Panc1 (cell line): Measurements from ENCODE around the gene GJB6. TPM values are rescaled to one million over a fixed set of nuclear protein-coding genes. Genes with fewer than 3 reads are reported as not detected.

Experiments
- ATAC-seq: fragments of 200-7000 bp; cut with Tn5 transposase; 2 replicates; pipeline ENCODE4 v1.9.1; 2020; ENCODE audit warnings: mild to moderate bottlenecking, moderate library complexity
- BruUV-seq: library from RNA; stranded (reverse); fragments of 400-500 nt; replicated peaks from 2 replicates; lab custom pipeline; 2021; lab: Mats Ljungman, UMichigan
- CTCF ChIA-PET: fragments of 300-600 bp; sonication (Branson Sonifier 250); formaldehyde crosslinking; loops from one replicate; lab custom pipeline; 2022; ENCODE audit warnings: antibody characterized with exemption; lab: Charles Lee
- POLR2A ChIA-PET: fragments of 300-600 bp; sonication (Branson Sonifier 250); formaldehyde crosslinking; loops from one replicate; lab custom pipeline; 2022; ENCODE audit warnings: antibody characterized with exemption; lab: Charles Lee
- DNase-seq: peaks from one replicate; pipeline ENCODE4 v3.0.0-alpha.2; 2010; ENCODE audit warnings: low read depth, low spot score
- H3K27ac ChIP-seq: 2 replicates; pipeline ENCODE4 v1.5.1; 2011; ENCODE audit warnings: mild to moderate bottlenecking, low read length, inconsistent platforms
- H3K27me3 ChIP-seq: fragments of 200-500 bp; sonication (Bioruptor generic); 2 replicates; pipeline ENCODE4 v1.6.0; 2014; ENCODE audit warnings: low read length, inconsistent platforms; ENCODE audit not compliant: control insufficient read depth, insufficient read depth
- H3K36me3 ChIP-seq: fragments of 200-500 bp; sonication (Bioruptor generic); 2 replicates; pipeline ENCODE4 v1.5.1; 2014; ENCODE audit warnings: inconsistent platforms, mild to moderate bottlenecking, low read length, moderate library complexity; ENCODE audit not compliant: control insufficient read depth, insufficient read depth
- H3K4me1 ChIP-seq: 2 replicates; pipeline ENCODE4 v1.5.1; 2011; ENCODE audit warnings: inconsistent platforms, mild to moderate bottlenecking, low read length, moderate library complexity; ENCODE audit not compliant: control insufficient read depth, insufficient read depth
- H3K4me3 ChIP-seq, 2 experiments: 2 replicates each; pipeline ENCODE4 v1.5.1; 2011 to 2012; ENCODE audit warnings: low read depth in 2 of 2, low read length in 2 of 2, mild to moderate bottlenecking in 2 of 2, inconsistent platforms in 1 of 2, moderate library complexity in 1 of 2
- H3K9me3 ChIP-seq: fragments of 200-500 bp; sonication (Bioruptor generic); 2 replicates; pipeline ENCODE4 v1.5.1; 2014; ENCODE audit warnings: low read depth, mild to moderate bottlenecking, inconsistent platforms, low read length, moderate library complexity; ENCODE audit not compliant: control insufficient read depth, insufficient read depth
- POLR2AphosphoS5 ChIP-seq: IDR thresholded peaks from 2 replicates; pipeline ENCODE4 v1.6.1; 2012; ENCODE audit warnings: mild to moderate bottlenecking, low read depth, low read length, moderate library complexity
- REST ChIP-seq, 2 experiments: IDR thresholded peaks; 2 replicates each; pipeline ENCODE4 v1.6.1; 2011 to 2012; ENCODE audit warnings: low read depth in 2 of 2, control low read depth in 1 of 2, low read length in 1 of 2, mild to moderate bottlenecking in 1 of 2, moderate library complexity in 1 of 2; ENCODE audit not compliant: insufficient read depth in 1 of 2
- SIN3A ChIP-seq: IDR thresholded peaks from 2 replicates; pipeline ENCODE4 v1.6.1; 2012; ENCODE audit warnings: low read depth, mild to moderate bottlenecking, low read length, moderate library complexity, borderline replicate concordance; ENCODE audit not compliant: insufficient read depth
- TCF7L2 ChIP-seq: IDR thresholded peaks from 2 replicates; pipeline ENCODE4 v1.6.1; 2011; ENCODE audit warnings: mild to moderate bottlenecking, low read depth, low read length, inconsistent platforms
- in situ Hi-C: cut with HindIII; loops from 2 replicates; pipeline ENCODE4 v1.10.0; 2016; ENCODE audit warnings: low sequenced_read_pairs, low pct_unique_long_range_greater_than_20kb
- intact Hi-C: fragments of 100-400 bp; cut with micrococcal nuclease; formaldehyde crosslinking; loops from one replicate; pipeline ENCODE4 v1.10.0; 2022; ENCODE audit not compliant: unreplicated experiment
- total RNA-seq: library from RNA; stranded (reverse); gene quantifications from one replicate; pipeline ENCODE4 v1.2.1, GENCODE V29; 2021; ENCODE audit not compliant: unreplicated experiment
- TF ChIP-seq, protein P1 (sequence below): fragments of 450-650 bp; IDR thresholded peaks from 2 replicates; pipeline ENCODE4 v1.5.1; 2017; ENCODE audit warnings: mild to moderate bottlenecking

Gene GJB6
- total RNA-seq, 1 experiment from 2014 or later, result 6.3 TPM

- TF ChIP-seq, protein P1, sequence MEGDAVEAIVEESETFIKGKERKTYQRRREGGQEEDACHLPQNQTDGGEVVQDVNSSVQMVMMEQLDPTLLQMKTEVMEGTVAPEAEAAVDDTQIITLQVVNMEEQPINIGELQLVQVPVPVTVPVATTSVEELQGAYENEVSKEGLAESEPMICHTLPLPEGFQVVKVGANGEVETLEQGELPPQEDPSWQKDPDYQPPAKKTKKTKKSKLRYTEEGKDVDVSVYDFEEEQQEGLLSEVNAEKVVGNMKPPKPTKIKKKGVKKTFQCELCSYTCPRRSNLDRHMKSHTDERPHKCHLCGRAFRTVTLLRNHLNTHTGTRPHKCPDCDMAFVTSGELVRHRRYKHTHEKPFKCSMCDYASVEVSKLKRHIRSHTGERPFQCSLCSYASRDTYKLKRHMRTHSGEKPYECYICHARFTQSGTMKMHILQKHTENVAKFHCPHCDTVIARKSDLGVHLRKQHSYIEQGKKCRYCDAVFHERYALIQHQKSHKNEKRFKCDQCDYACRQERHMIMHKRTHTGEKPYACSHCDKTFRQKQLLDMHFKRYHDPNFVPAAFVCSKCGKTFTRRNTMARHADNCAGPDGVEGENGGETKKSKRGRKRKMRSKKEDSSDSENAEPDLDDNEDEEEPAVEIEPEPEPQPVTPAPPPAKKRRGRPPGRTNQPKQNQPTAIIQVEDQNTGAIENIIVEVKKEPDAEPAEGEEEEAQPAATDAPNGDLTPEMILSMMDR, result no peak
- TF ChIP-seq POLR2AphosphoS5 (no peak), TCF7L2 (no peak), SIN3A (no peak), REST (IDR thresholded peaks at IDR 0.05; ENCODE audit: insufficient read depth in 1 of 2, low read depth in 2 of 2, low read length in 1 of 2) (no peak)
- Histone ChIP-seq H3K27ac (no peak overlapping the region), H3K4me1 (no peaks in the 10 kb centered on the region), H3K9me3 (no peaks in the 10 kb centered on the region), H3K27me3 (no peaks in the 10 kb centered on the region), H3K36me3 (no peaks in the 10 kb centered on the region), H3K4me3 (no peak overlapping the region)
- BruUV-seq, result no TSS peak
- ChIA-PET CTCF (no interaction called here), POLR2A (no interaction called here)
- DNase-seq (no peak), ATAC-seq (no peak)
- in situ Hi-C loops (no loop called here), intact Hi-C loops (no loop called here)
These were observed 40.6 kb upstream of the GJB6 start for GRCh38 chr13:20272588-20273171.

DNA sequence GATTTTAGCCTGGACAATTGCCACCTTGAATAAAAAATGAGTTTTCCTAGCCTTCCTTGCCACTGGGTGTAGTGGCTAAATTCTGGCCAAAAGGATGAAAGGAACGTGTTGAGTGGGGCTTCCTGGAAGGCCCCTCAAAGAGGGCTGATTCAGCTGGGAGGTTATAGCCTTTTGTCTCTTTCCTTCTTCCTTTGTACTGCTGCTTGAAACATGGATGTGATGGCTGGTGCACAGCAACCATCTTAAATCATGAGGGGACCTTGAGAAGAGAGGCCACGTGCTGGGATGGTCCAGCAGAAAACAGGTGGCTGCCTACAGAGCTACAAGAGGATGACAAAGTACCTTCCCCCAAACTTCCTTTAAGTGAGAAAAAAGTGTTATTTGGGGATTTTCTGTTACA is 40.0 kb upstream of the GJB6 start:
- ChIA-PET POLR2A (no interaction called here), CTCF (no interaction called here)
- Histone ChIP-seq H3K27me3 (no peaks in the 10 kb centered on the region), H3K4me3 (no peak overlapping the region), H3K9me3 (no peaks in the 10 kb centered on the region), H3K27ac (no peak overlapping the region), H3K4me1 (no peaks in the 10 kb centered on the region), H3K36me3 (no peaks in the 10 kb centered on the region)
- ATAC-seq (no peak), DNase-seq (no peak)
- intact Hi-C loops, result no loop called here
- BruUV-seq, result no TSS peak
- TF ChIP-seq REST (IDR thresholded peaks at IDR 0.05; ENCODE audit: insufficient read depth in 1 of 2, low read depth in 2 of 2, low read length in 1 of 2), result no peak
- no peak for TF ChIP-seq TCF7L2
- TF ChIP-seq, protein P1, result no peak
- no peak for TF ChIP-seq SIN3A
- in situ Hi-C loops, result no loop called here
